DND-41 (cell line): ENCODE results near the gene GRIK2.

ENCODE experiments used
- CTCF ChIP-seq: IDR thresholded peaks from 2 replicates; pipeline ENCODE4 v1.5.1; 2012; ENCODE audit warnings: borderline replicate concordance, low read length, moderate library complexity, mild to moderate bottlenecking; ENCODE audit not compliant: poor library complexity, severe bottlenecking; ENCODE audit errors: extremely low read depth
- EZH2 ChIP-seq: IDR thresholded peaks from 3 replicates; pipeline ENCODE4 v1.6.1; 2012; ENCODE audit warnings: borderline replicate concordance, low read depth, mild to moderate bottlenecking, moderate library complexity, low read length, inconsistent platforms; ENCODE audit not compliant: severe bottlenecking

GRCh38 chr6:101716810-101717209 lies 323.3 kb downstream of the GRIK2 start:
- TF ChIP-seq CTCF, result no peak
- no peak for TF ChIP-seq EZH2
